HepG2 (cell line): Measurements from ENCODE around the gene PRKG1. TPM values are rescaled to one million over a fixed set of nuclear protein-coding genes. Genes with fewer than 3 reads are reported as not detected.

Experiments used
- ATAC-seq: fragments of 200-7000 bp; cut with Tn5 transposase; 3 replicates; pipeline ENCODE4 v1.9.1; 2020; ENCODE audit warnings: mild to moderate bottlenecking, moderate library complexity
- BruUV-seq: library from RNA; stranded (reverse); fragments of 400-500 nt; replicated peaks from 2 replicates; lab custom pipeline; 2021; lab: Mats Ljungman, UMichigan
- CTCF ChIA-PET: fragments of 300-600 bp; formaldehyde crosslinking; extraction: SDS; loops from one replicate; lab custom pipeline; 2021; ENCODE audit warnings: low total read pairs, inconsistent platforms, low intra/inter-chr PET ratio; lab: Yijun Ruan, JAX
- POLR2A ChIA-PET: fragments of 350-600 bp; sonication (Branson Sonifier 250); formaldehyde crosslinking; loops from one replicate; lab custom pipeline; 2020; ENCODE audit warnings: antibody characterized with exemption, inconsistent platforms; lab: Yijun Ruan, JAX
- DNase-seq: peaks from one replicate; pipeline ENCODE4 v3.0.0-alpha.2; 2015; ENCODE audit warnings: low spot score
- FAIRE-seq: peaks from 3 replicates; lab custom pipeline; 2011; peaks lifted over from hg19 to GRCh38; lab: Jason Lieb, UNC
- H2AFZ ChIP-seq: one replicate; pipeline ENCODE4 v1.6.1; 2011; ENCODE audit warnings: low read length, inconsistent platforms
- H3K27ac ChIP-seq: fragments of 300-600 bp; 3 replicates; pipeline ENCODE4 v1.8.0; 2011; ENCODE audit warnings: mixed run types, mild to moderate bottlenecking, mixed read lengths, low read length, inconsistent platforms; ENCODE audit not compliant: insufficient read depth; ENCODE audit errors: extremely low read length
- H3K27me3 ChIP-seq, 2 experiments: fragments of 200-600 bp in 1 of 2; 2 replicates in 1 of 2; 3 replicates in 1 of 2; pipeline versions ENCODE4 v1.6.0 to v1.8.0; 2011; ENCODE audit warnings: low read length in 2 of 2, mild to moderate bottlenecking in 2 of 2, moderate library complexity in 2 of 2, inconsistent platforms in 1 of 2; ENCODE audit not compliant: insufficient read depth in 2 of 2, control insufficient read depth in 1 of 2
- H3K36me3 ChIP-seq, 2 experiments: fragments of 200-600 bp in 1 of 2; replicated peaks in 1 of 2; 2 replicates in 1 of 2; 3 replicates in 1 of 2; pipeline versions ENCODE4 v1.5.1 to v1.8.0; 2011; ENCODE audit warnings: low read length in 2 of 2, inconsistent platforms in 1 of 2; ENCODE audit not compliant: insufficient read depth in 2 of 2, control insufficient read depth in 1 of 2
- H3K4me1 ChIP-seq: 2 replicates; pipeline ENCODE4 v1.5.1; 2012; ENCODE audit warnings: low read length, inconsistent platforms; ENCODE audit not compliant: insufficient read depth
- H3K4me2 ChIP-seq: 2 replicates; pipeline ENCODE4 v1.6.0; 2011; ENCODE audit warnings: low read depth, low read length, inconsistent platforms
- H3K4me3 ChIP-seq, 3 experiments: fragments of 200-600 bp in 1 of 3; sonication (generic), shearing (Covaris generic) in 1 of 3; replicated peaks in 1 of 3; 2 replicates each; pipeline ENCODE4 v1.5.1; 2011 to 2016; ENCODE audit warnings: low read length in 3 of 3, inconsistent platforms in 2 of 3, low read depth in 2 of 3, mild to moderate bottlenecking in 2 of 3, control low read depth in 1 of 3, mixed read lengths in 1 of 3; ENCODE audit not compliant: insufficient read depth in 1 of 3
- H3K79me2 ChIP-seq: one replicate; pipeline ENCODE4 v1.6.1; 2011; ENCODE audit warnings: low read length, inconsistent platforms; ENCODE audit not compliant: insufficient read depth
- H3K9ac ChIP-seq: 2 replicates; pipeline ENCODE4 v1.6.0; 2011; ENCODE audit warnings: mild to moderate bottlenecking, low read depth, low read length, inconsistent platforms; ENCODE audit not compliant: insufficient read depth
- H3K9me3 ChIP-seq: 2 replicates; pipeline ENCODE4 v1.5.1; 2012; ENCODE audit warnings: mild to moderate bottlenecking, low read length
- H4K20me1 ChIP-seq: 2 replicates; pipeline ENCODE4 v1.6.0; 2011; ENCODE audit warnings: inconsistent platforms, mild to moderate bottlenecking, low read length, moderate library complexity; ENCODE audit not compliant: insufficient read depth
- FIP1L1 ChIP-seq: fragments of 200-400 bp; formaldehyde crosslinking; IDR thresholded peaks from 2 replicates; pipeline ENCODE4 v1.6.1; 2018; ENCODE audit warnings: low read depth, mild to moderate bottlenecking, low read length, moderate library complexity, borderline replicate concordance; ENCODE audit not compliant: insufficient read depth
- TEF ChIP-seq: sonication (generic); formaldehyde crosslinking; IDR thresholded peaks from 2 replicates; pipeline ENCODE4 v1.5.0; 2020; ENCODE audit warnings: missing genetic modification reagents
- TIGD3 ChIP-seq: sonication (generic); formaldehyde crosslinking; IDR thresholded peaks from 2 replicates; pipeline ENCODE4 v1.5.1; 2020; ENCODE audit warnings: mild to moderate bottlenecking, missing genetic modification reagents, borderline replicate concordance
- ZSCAN22 ChIP-seq: sonication (generic); formaldehyde crosslinking; IDR thresholded peaks from 2 replicates; pipeline ENCODE4 v1.4.0; 2020; ENCODE audit warnings: mild to moderate bottlenecking, missing genetic modification reagents
- WGBS: methylation state at CpG from one replicate; pipeline ENCODE4 v1.1.6; 2017; ENCODE audit warnings: low lambda C conversion rate; 5-methylcytosine and 5-hydroxymethylcytosine counted together
- in situ Hi-C: cut with HindIII; loops from 2 replicates; pipeline ENCODE4 v1.10.0; 2017; ENCODE audit warnings: low pct_unique_long_range_greater_than_20kb; ENCODE audit not compliant: extremely low pct_ligation_motif_present
- intact Hi-C: fragments of 100-400 bp; cut with micrococcal nuclease; formaldehyde crosslinking; loops from one replicate; pipeline ENCODE4 v1.10.0; 2022; ENCODE audit not compliant: unreplicated experiment
- polyA plus RNA-seq, 8 experiments: library from polyadenylated mRNA; depleted of rRNA in 3 of 8; stranded (reverse) in 7 of 8; unstranded in 1 of 8; fragments of >200 nt; fragmentation: Illumina TruSeq in 4 of 8; extraction: Trizol in 4 of 8; gene quantifications; 2 replicates each; pipeline versions ENCODE4 v1.2.1 to v1.2.3, GENCODE V29; 2011 to 2016; ENCODE audit warnings: low read depth in 4 of 8, missing spikeins in 1 of 8, mixed read lengths in 1 of 8; ENCODE audit not compliant: insufficient read depth in 1 of 8
- total RNA-seq, 5 experiments: library from RNA; depleted of rRNA; stranded (reverse); fragments of >200 nt; fragmentation: Illumina TruSeq; extraction: Trizol; gene quantifications; 2 replicates each; pipeline ENCODE4 v1.2.3, GENCODE V29; 2016; ENCODE audit warnings: low read depth in 1 of 5

Gene PRKG1
- total and polyA plus RNA-seq, 2 of the 13 experiments (the other 11 are each of a cell fraction or from before 2014, with no cell fraction given): 0.01 TPM; not detected in 1

- no peak for TF ChIP-seq TIGD3 (CRISPR knock-in tag)
These were observed 1003.5 kb downstream of the PRKG1 start (continued) for GRCh38 chr10:52077814-52078213.

GRCh38 chr10:52078397-52078937 lies 1004.2 kb downstream of the PRKG1 start:
- H3K36me3 ChIP-seq: no peaks in the 10 kb centered on the region
- H3K79me2 ChIP-seq: no peaks in the 10 kb centered on the region
- no peak overlapping the region for H3K27ac ChIP-seq
- no peaks in the 10 kb centered on the region for H3K4me1 ChIP-seq
- ChIA-PET POLR2A (no interaction called here), CTCF (no interaction called here)
- H3K27me3 ChIP-seq: peaks cover 0 to 1% of the 10 kb centered on the region in 2 experiments; a peak in 1 of 5 replicates
- in situ Hi-C loops (no loop called here), intact Hi-C loops (no loop called here)
- ATAC-seq (no peak), FAIRE-seq (no peak), DNase-seq (no peak)
- TF ChIP-seq ZSCAN22 (CRISPR knock-in tag) (no peak), TEF (CRISPR knock-in tag) (no peak), FIP1L1 (no peak)
- H3K4me2 ChIP-seq: no peak overlapping the region
- H3K4me3 ChIP-seq: no peak overlapping the region
- BruUV-seq: no TSS peak
- no peaks in the 10 kb centered on the region for H3K9me3 ChIP-seq
- no peak overlapping the region for H2AFZ ChIP-seq
- no peaks in the 10 kb centered on the region for H4K20me1 ChIP-seq
- WGBS: 2% methylated on average over 2 of the region's 2 CpGs
- H3K9ac ChIP-seq: no peak overlapping the region
